ENCODE results near the gene PRR22. TPM values are rescaled to one million over a fixed set of nuclear protein-coding genes. Genes with fewer than 3 reads are reported as not detected.

Gene PRR22
- total RNA-seq, 2 experiments from 2014 or later, result 6.1 to 10.5 TPM

GRCh38 chr19:5822181-5822844 lies 37.8 kb upstream of the PRR22 start:
- no peaks in the 10 kb centered on the region for H3K9me3 ChIP-seq (ENCODE audit: low read length)
- no peaks in the 10 kb centered on the region for H3K79me2 ChIP-seq (ENCODE audit: insufficient read depth, low read depth, low read length)
- no peak overlapping the region for H3K4me2 ChIP-seq (ENCODE audit: low read length)
- peaks cover 29% of the 10 kb centered on the region for H3K4me1 ChIP-seq (ENCODE audit: insufficient read depth, low read length, poor library complexity, severe bottlenecking)
- intact Hi-C loops (cut with micrococcal nuclease; ENCODE audit: unreplicated experiment), result no loop called here
- ChIA-PET CTCF (ENCODE audit: unreplicated experiment) (interaction anchor here (0.6 kb wide), 1 partner anchor 32 kb away, joined by 3 read pairs; no protein-coding TSS in a partner anchor), POLR2A (interaction anchor here (0.7 kb wide), 1 partner anchor 25 kb away, joined by 4 read pairs; no protein-coding TSS in a partner anchor)
- H3K4me3 ChIP-seq (ENCODE audit: low read depth, low read length, poor library complexity, severe bottlenecking), result no peak overlapping the region
- no peak overlapping the region for H2AFZ ChIP-seq (ENCODE audit: low read length)
- H4K20me1 ChIP-seq (ENCODE audit: insufficient read depth, low read length), result no peaks in the 10 kb centered on the region
- no peak for DNase-seq (ENCODE audit: low spot score)
- TF ChIP-seq CTCF (conservative IDR thresholded peaks at IDR 0.05; ENCODE audit: low read length), result no peak
- no peak for TF ChIP-seq EZH2phosphoT487 (IDR thresholded peaks at IDR 0.05; ENCODE audit: borderline replicate concordance, low read depth, low read length)
- no peak overlapping the region for H3K27ac ChIP-seq (ENCODE audit: low read depth, low read length, poor library complexity, severe bottlenecking)
- no peaks in the 10 kb centered on the region for H3K36me3 ChIP-seq (ENCODE audit: insufficient read depth, low read length)
- H3K9me2 ChIP-seq (ENCODE audit: insufficient read depth, low read length), result no peaks in the 10 kb centered on the region
- BruUV-seq (replicated peaks), result no TSS peak

- no peaks in the 10 kb centered on the region for H3K79me2 ChIP-seq (ENCODE audit: insufficient read depth, low read depth, low read length)
- BruUV-seq (replicated peaks), result no TSS peak
- TF ChIP-seq CTCF (conservative IDR thresholded peaks at IDR 0.05; ENCODE audit: low read length), result no peak
- TF ChIP-seq EZH2phosphoT487 (IDR thresholded peaks at IDR 0.05; ENCODE audit: borderline replicate concordance, low read depth, low read length), result no peak
- POLR2A ChIA-PET, result interaction anchor here (0.6 kb wide), 1 partner anchor 102 kb away, joined by 3 read pairs; no protein-coding TSS in a partner anchor
- no peak overlapping the region for H3K4me3 ChIP-seq (ENCODE audit: low read depth, low read length, poor library complexity, severe bottlenecking)
- DNase-seq (ENCODE audit: low spot score), result no peak
- no peak overlapping the region for H3K27ac ChIP-seq (ENCODE audit: low read depth, low read length, poor library complexity, severe bottlenecking)
- peaks cover 23% of the 10 kb centered on the region for H3K4me1 ChIP-seq (ENCODE audit: insufficient read depth, low read length, poor library complexity, severe bottlenecking)
- no peak overlapping the region for H3K4me2 ChIP-seq (ENCODE audit: low read length)
- no peaks in the 10 kb centered on the region for H4K20me1 ChIP-seq (ENCODE audit: insufficient read depth, low read length)
- intact Hi-C loops (cut with micrococcal nuclease; ENCODE audit: unreplicated experiment), result no loop called here
- no peaks in the 10 kb centered on the region for H3K9me2 ChIP-seq (ENCODE audit: insufficient read depth, low read length)
- no peaks in the 10 kb centered on the region for H3K36me3 ChIP-seq (ENCODE audit: insufficient read depth, low read length)
- CTCF ChIA-PET (ENCODE audit: unreplicated experiment), result interaction anchor here (0.6 kb wide), 1 partner anchor 89 kb away, joined by 5 read pairs; no protein-coding TSS in a partner anchor
- H2AFZ ChIP-seq (ENCODE audit: low read length), result no peak overlapping the region
- H3K9me3 ChIP-seq (ENCODE audit: low read length), result no peaks in the 10 kb centered on the region
Measured at GRCh38 chr19:5821521-5822180, 37.1 kb upstream of the PRR22 start.

GRCh38 chr19:5820785-5821184 lies 36.2 kb upstream of the PRR22 start:
- CTCF ChIA-PET (ENCODE audit: unreplicated experiment), result no interaction called here
- BruUV-seq (replicated peaks), result no TSS peak

More at GRCh38 chr19:5820785-5821184, 36.2 kb upstream of the PRR22 start:
- POLR2A ChIA-PET, result interaction anchor here (1.1 kb wide), 1 partner anchor 17 kb away, joined by 5 read pairs; no protein-coding TSS in a partner anchor
- H3K4me1 ChIP-seq (ENCODE audit: insufficient read depth, low read length, poor library complexity, severe bottlenecking), result peaks cover 14% of the 10 kb centered on the region
- no peaks in the 10 kb centered on the region for H3K9me2 ChIP-seq (ENCODE audit: insufficient read depth, low read length)
- intact Hi-C loops (cut with micrococcal nuclease; ENCODE audit: unreplicated experiment), result no loop called here
- TF ChIP-seq EZH2phosphoT487 (IDR thresholded peaks at IDR 0.05; ENCODE audit: borderline replicate concordance, low read depth, low read length) (no peak), CTCF (conservative IDR thresholded peaks at IDR 0.05; ENCODE audit: low read length) (no peak)
- no peak overlapping the region for H3K27ac ChIP-seq (ENCODE audit: low read depth, low read length, poor library complexity, severe bottlenecking)
- no peak overlapping the region for H3K4me2 ChIP-seq (ENCODE audit: low read length)
- H3K9me3 ChIP-seq (ENCODE audit: low read length), result no peaks in the 10 kb centered on the region
- no peaks in the 10 kb centered on the region for H3K79me2 ChIP-seq (ENCODE audit: insufficient read depth, low read depth, low read length)
- no peaks in the 10 kb centered on the region for H4K20me1 ChIP-seq (ENCODE audit: insufficient read depth, low read length)
- no peaks in the 10 kb centered on the region for H3K36me3 ChIP-seq (ENCODE audit: insufficient read depth, low read length)
- H2AFZ ChIP-seq (ENCODE audit: low read length), result no peak overlapping the region
- no peak for DNase-seq (ENCODE audit: low spot score)
- no peak overlapping the region for H3K4me3 ChIP-seq (ENCODE audit: low read depth, low read length, poor library complexity, severe bottlenecking)
